Left ventricle myocardium inferior (tissue), 1 donor: ENCODE results near the gene SORCS2. TPM values are rescaled to one million over a fixed set of nuclear protein-coding genes. Genes with fewer than 3 reads are reported as not detected.

Experiments used
- DNase-seq: peaks from one replicate; pipeline ENCODE4 v3.0.0-alpha.2; 2020
- H3K27ac ChIP-seq: fragments of 200-600 bp; replicated peaks from 2 replicates; pipeline ENCODE4 v1.8.0; 2021
- H3K27me3 ChIP-seq: fragments of 200-600 bp; 2 replicates; pipeline ENCODE4 v1.8.0; 2021; ENCODE audit warnings: low read depth
- H3K36me3 ChIP-seq: fragments of 200-600 bp; 2 replicates; pipeline ENCODE4 v1.8.0; 2021
- H3K4me1 ChIP-seq: fragments of 200-600 bp; 2 replicates; pipeline ENCODE4 v1.8.0; 2021
- H3K4me3 ChIP-seq: fragments of 200-600 bp; 2 replicates; pipeline ENCODE4 v1.8.0; 2021; ENCODE audit warnings: mild to moderate bottlenecking, moderate library complexity
- H3K9me3 ChIP-seq: fragments of 200-600 bp; replicated peaks from 2 replicates; pipeline ENCODE4 v1.8.0; 2021
- CTCF ChIP-seq: fragments of 200-600 bp; IDR thresholded peaks from 2 replicates; pipeline ENCODE4 v1.8.0; 2021; ENCODE audit warnings: antibody characterized with exemption, mild to moderate bottlenecking, borderline replicate concordance
- intact Hi-C: fragments of 100-400 bp; cut with micrococcal nuclease; formaldehyde crosslinking; loops from one replicate; pipeline ENCODE4 v1.11.0; 2022
- total RNA-seq: library from RNA; stranded (reverse); fragmentation: NEBNext Ultra II Directional; extraction: Animal tissue kit (Norgen Biotek cat#: 25700); gene quantifications from one replicate; pipeline ENCODE4 v1.2.1, GENCODE V29; 2021
- donor health status: DM: no; HTN: yes; CAD: no; lungs with severe emphysema.

The SORCS2 gene
- total RNA-seq, 1 donor from 2014 or later = 1.2 TPM

- no peak for TF ChIP-seq CTCF
- peak overlapping the region; percentile 77 for H3K27ac ChIP-seq
- H3K4me3 ChIP-seq = no peak overlapping the region
- H3K36me3 ChIP-seq = no peaks in the 10 kb centered on the region
- peaks cover 8% of the 10 kb centered on the region for H3K9me3 ChIP-seq
- DNase-seq = no peak
- peaks cover 8% of the 10 kb centered on the region for H3K27me3 ChIP-seq
- intact Hi-C loops = no loop called here
- H3K4me1 ChIP-seq = peaks cover 41% of the 10 kb centered on the region
Observed at GRCh38 chr4:7237873-7238272, 45.5 kb downstream of the SORCS2 start.

GRCh38 chr4:7238300-7238960 is 46.1 kb downstream of the SORCS2 start:
- H3K27ac ChIP-seq = peak overlapping the region; percentile 77
- DNase-seq = no peak

DNA sequence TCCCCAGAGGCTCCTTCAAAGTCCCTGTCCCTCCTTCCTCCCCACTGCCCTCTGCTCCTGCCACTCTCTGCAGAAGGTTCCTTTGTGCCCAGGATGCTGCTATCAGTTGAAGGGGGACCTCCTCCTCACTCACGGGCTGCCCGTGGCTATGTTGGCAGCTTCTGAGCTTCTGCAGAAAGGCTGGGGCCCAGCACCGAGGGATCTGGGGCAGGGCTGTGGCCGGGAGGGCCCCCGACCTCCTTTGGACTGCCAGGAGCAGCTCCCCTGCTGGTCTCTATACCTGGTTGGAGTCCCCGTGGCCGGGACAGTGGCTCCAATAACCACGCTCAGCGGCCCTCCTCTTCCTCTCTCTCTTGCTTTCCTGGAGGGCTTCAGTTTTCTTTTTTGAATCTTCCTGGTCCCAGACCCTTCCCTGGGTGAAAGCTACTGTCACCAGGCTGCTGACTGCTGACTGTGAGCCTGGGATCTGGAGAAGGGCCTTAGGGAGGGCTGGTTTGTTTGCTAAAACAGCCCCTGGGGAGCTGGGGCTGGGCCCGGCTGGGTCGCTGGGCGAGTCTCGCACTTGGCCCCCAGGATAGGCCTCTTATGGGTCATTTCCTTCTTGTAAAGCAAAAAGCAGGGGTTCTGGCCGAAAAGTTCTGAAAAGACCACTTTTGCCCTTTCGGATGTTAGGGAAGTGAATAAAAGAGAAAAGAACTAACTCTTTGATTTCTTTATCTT is 46.9 kb downstream of the SORCS2 start:
- no peak overlapping the region for H3K4me3 ChIP-seq
- intact Hi-C loops = no loop called here
- DNase-seq = no peak
- TF ChIP-seq CTCF = no peak
- H3K27ac ChIP-seq = no peak overlapping the region
- H3K4me1 ChIP-seq = peaks cover 53% of the 10 kb centered on the region
- peaks cover 8% of the 10 kb centered on the region for H3K27me3 ChIP-seq
- no peaks in the 10 kb centered on the region for H3K36me3 ChIP-seq
- H3K9me3 ChIP-seq = peaks cover 8% of the 10 kb centered on the region

More at GRCh38 chr4:7238300-7238960, 46.1 kb downstream of the SORCS2 start:
- H3K27me3 ChIP-seq = peaks cover 8% of the 10 kb centered on the region
- intact Hi-C loops = no loop called here
- no peaks in the 10 kb centered on the region for H3K36me3 ChIP-seq
- TF ChIP-seq CTCF = no peak
- peaks cover 46% of the 10 kb centered on the region for H3K4me1 ChIP-seq
- H3K4me3 ChIP-seq = no peak overlapping the region
- peaks cover 8% of the 10 kb centered on the region for H3K9me3 ChIP-seq

DNA sequence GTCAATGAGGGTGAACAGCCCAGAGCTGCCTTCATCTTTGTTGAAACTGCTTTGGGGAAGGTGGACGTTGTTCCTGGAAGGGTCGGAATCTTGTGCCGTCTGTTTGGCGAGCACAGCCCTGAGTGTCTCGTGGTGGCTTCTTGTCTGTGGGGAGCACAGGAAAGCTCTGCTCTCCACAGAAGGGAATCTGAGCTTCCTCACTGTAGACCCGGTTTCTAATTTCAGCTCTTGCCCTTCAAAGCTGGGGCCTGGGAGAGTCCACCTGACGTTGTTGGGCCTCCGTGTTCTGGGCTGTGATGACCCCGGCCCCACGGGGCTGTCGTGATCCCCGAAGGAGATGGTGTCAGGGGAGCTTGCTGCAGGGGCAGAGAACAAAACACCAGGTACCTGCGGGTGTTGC is 47.5 kb downstream of the SORCS2 start:
- Histone ChIP-seq H3K36me3 (no peaks in the 10 kb centered on the region), H3K4me3 (no peak overlapping the region), H3K27me3 (peaks cover 8% of the 10 kb centered on the region), H3K4me1 (peaks cover 53% of the 10 kb centered on the region), H3K27ac (no peak overlapping the region), H3K9me3 (peaks cover 8% of the 10 kb centered on the region)
- no peak for DNase-seq
- intact Hi-C loops = no loop called here
- no peak for TF ChIP-seq CTCF

- Histone ChIP-seq H3K27me3 (peaks cover 8% of the 10 kb centered on the region), H3K36me3 (no peaks in the 10 kb centered on the region), H3K27ac (no peak overlapping the region), H3K9me3 (peaks cover 8% of the 10 kb centered on the region), H3K4me1 (peaks cover 53% of the 10 kb centered on the region), H3K4me3 (no peak overlapping the region)
- no peak for DNase-seq
- intact Hi-C loops = no loop called here
- no peak for TF ChIP-seq CTCF
Observed at GRCh38 chr4:7240306-7240705, 48.0 kb downstream of the SORCS2 start.
